Sigmoid colon (tissue), 7 donors: ENCODE measurements around the gene DENND5A. TPM values are rescaled to one million over a fixed set of nuclear protein-coding genes. Genes with fewer than 3 reads are reported as not detected.
A peak's percentile ranks its signal among the peaks of the same experiment; 100 is the strongest.

Experiments
- DNase-seq: peaks from one replicate; pipeline ENCODE4 v3.0.0-alpha.2; 2019
- H3K27ac ChIP-seq, 4 donors: fragments of 200-600 bp; sonication (generic); one replicate each; pipeline ENCODE4 v1.5.1; 2016 to 2019; ENCODE audit warnings: mild to moderate bottlenecking in 1 of 4
- H3K27me3 ChIP-seq, 3 donors: fragments of 200-600 bp; sonication (generic); one replicate each; pipeline ENCODE4 v1.5.1; 2019; ENCODE audit warnings: mild to moderate bottlenecking in 1 of 3
- H3K36me3 ChIP-seq, 4 donors: fragments of 200-600 bp; sonication (generic); one replicate each; pipeline ENCODE4 v1.5.1; 2016 to 2019
- H3K4me1 ChIP-seq, 4 donors: fragments of 200-600 bp; sonication (generic); one replicate each; pipeline ENCODE4 v1.5.1; 2017 to 2019
- H3K4me3 ChIP-seq, 4 donors: fragments of 200-600 bp; sonication (generic); one replicate each; pipeline ENCODE4 v1.5.1; 2017 to 2019; ENCODE audit warnings: mild to moderate bottlenecking in 2 of 4, moderate library complexity in 1 of 4
- H3K9me3 ChIP-seq, 4 donors: fragments of 200-600 bp in 3 of 4; sonication (generic) in 3 of 4; one replicate each; pipeline versions ENCODE4 v1.5.1 to v1.6.1; 2013 to 2019
- EP300 ChIP-seq, 4 donors: sonication (generic); formaldehyde crosslinking; IDR thresholded peaks; one replicate each; pipeline ENCODE4 v1.6.1; 2017; ENCODE audit warnings: antibody characterized with exemption in 4 of 4
- POLR2A ChIP-seq, 2 donors: fragments of 450-650 bp; IDR thresholded peaks; one replicate each; pipeline ENCODE4 v1.6.1; 2016; ENCODE audit warnings: antibody characterized with exemption in 2 of 2, mild to moderate bottlenecking in 2 of 2, moderate library complexity in 2 of 2
- POLR2AphosphoS5 ChIP-seq, 4 donors: sonication (generic); formaldehyde crosslinking; IDR thresholded peaks; one replicate each; pipeline ENCODE4 v1.6.1; 2017; ENCODE audit warnings: antibody characterized with exemption in 4 of 4
- WGBS, 2 donors: extraction: QIAGEN DNeasy Blood & Tissue Kit; methylation state at CpG; one replicate each; pipeline ENCODE4 v1.1.7; 2013; 5-methylcytosine and 5-hydroxymethylcytosine counted together
- intact Hi-C: fragments of 100-400 bp; cut with DNase I; formaldehyde crosslinking; loops from one replicate; pipeline ENCODE4 v1.15.1; 2023
- polyA plus RNA-seq, 3 donors: library from polyadenylated mRNA; stranded (reverse); fragments of 200-250 nt; gene quantifications; one replicate each; pipeline ENCODE4 v1.2.3, GENCODE V29; 2013
- total RNA-seq, 4 donors: library from RNA; depleted of rRNA; stranded (reverse); fragments of >200 nt; gene quantifications; one replicate each; pipeline ENCODE4 v1.1.0, GENCODE V29; 2016
- TF ChIP-seq, protein P1 (sequence below), 4 experiments: fragments of 450-650 bp in 3 of 4; fragments of 200-600 bp in 1 of 4; IDR thresholded peaks; one replicate each; pipeline ENCODE4 v1.5.1; 2016 to 2019; ENCODE audit warnings: antibody characterized with exemption in 4 of 4, mild to moderate bottlenecking in 3 of 4, moderate library complexity in 2 of 4
- donor health status: healthy with polysubstance abuse.
- donor health status: Bipolar disorder and iron deficiency.
- donor health status: healthy.

Gene DENND5A
- total and polyA plus RNA-seq, 7 donors = 9.7 to 130 (median 89.2) TPM

DNA sequence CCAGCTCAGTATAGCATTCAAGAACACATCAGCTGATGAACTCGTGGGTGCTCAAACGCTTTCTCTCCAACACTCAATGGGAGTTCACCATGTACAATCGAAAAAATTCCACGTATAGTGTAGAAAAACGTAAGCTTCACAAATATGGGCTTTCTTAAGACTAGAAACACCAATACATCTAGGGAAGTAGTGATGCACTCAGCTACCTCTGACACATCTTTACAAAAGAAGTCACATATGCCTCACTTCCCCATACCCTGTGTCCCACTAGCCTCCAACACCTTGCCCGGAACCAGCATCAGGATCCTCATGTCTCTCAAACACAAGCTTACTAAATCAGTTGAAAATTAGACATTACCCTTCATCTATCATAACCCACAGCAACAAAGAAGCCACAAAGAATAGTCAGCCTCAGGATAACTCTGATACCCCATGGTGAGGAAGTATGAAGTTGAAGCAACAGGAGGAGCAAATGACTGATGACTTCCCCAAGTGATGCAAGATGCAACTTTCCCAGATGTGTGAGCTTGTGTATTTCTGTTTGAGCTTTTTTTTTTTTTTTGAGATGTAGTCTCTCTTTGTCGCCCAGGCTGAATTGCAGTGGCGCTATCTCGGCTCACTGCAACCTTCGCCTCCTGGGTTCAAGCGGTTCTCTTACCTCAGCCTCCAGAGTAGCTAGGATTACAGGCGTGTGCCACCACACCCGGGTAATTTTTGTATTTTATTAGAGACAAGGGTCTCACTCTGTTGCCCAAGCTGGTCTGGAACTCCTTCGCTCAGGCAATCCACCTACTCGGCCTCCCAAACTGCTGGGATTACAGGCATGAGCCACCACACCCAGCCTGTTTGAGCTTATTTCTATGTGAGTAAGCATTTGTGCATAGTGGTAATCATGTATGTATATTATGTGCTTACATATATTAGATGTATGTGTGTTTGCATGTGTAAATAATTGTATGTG is 8.5 kb upstream of the DENND5A start:
- H3K36me3 ChIP-seq = no peaks in the 10 kb centered on the region
- H3K27ac ChIP-seq = no peak overlapping the region
- no peaks in the 10 kb centered on the region for H3K27me3 ChIP-seq
- H3K4me3 ChIP-seq = no peak overlapping the region
- 86% methylated on average over 15 of the region's 15 CpGs for WGBS, 2 donors
- H3K9me3 ChIP-seq = no peaks in the 10 kb centered on the region
- DNase-seq = no peak
- H3K4me1 ChIP-seq = peaks cover 0 to 9% (median 3%) of the 10 kb centered on the region in 4 donors
- intact Hi-C loops = no loop called here
- TF ChIP-seq POLR2A (IDR thresholded peaks at IDR 0.05) (no peak), POLR2AphosphoS5 (IDR thresholded peaks at IDR 0.05) (no peak), EP300 (IDR thresholded peaks at IDR 0.05) (no peak)
- TF ChIP-seq, protein P1, sequence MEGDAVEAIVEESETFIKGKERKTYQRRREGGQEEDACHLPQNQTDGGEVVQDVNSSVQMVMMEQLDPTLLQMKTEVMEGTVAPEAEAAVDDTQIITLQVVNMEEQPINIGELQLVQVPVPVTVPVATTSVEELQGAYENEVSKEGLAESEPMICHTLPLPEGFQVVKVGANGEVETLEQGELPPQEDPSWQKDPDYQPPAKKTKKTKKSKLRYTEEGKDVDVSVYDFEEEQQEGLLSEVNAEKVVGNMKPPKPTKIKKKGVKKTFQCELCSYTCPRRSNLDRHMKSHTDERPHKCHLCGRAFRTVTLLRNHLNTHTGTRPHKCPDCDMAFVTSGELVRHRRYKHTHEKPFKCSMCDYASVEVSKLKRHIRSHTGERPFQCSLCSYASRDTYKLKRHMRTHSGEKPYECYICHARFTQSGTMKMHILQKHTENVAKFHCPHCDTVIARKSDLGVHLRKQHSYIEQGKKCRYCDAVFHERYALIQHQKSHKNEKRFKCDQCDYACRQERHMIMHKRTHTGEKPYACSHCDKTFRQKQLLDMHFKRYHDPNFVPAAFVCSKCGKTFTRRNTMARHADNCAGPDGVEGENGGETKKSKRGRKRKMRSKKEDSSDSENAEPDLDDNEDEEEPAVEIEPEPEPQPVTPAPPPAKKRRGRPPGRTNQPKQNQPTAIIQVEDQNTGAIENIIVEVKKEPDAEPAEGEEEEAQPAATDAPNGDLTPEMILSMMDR (IDR thresholded peaks at IDR 0.05) = no peak

DNA sequence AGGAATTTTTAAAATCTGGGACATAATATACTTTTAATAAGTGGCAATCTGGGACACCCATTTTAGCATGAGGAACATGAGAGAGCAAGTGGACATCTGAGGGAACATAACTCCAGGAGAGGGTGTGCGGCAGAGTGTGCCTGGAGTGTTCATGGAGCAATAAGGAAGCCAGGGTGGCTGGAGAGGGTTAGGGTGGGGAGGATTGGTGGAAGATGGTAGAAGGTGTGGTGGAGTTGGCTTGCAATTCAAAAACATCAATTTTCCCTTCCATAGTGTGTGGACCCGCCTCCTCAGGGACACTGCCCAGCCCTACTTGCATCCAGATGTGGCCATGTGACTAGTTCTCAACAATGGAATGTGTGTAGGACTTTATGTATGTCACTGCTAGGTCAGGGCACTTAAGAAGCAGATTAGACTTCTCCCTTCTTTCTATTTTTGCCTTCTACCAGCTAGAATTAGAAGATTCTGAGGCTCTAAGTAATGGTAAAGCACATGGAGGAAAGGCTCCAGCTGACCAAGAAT is 4.4 kb upstream of the DENND5A start:
- H3K4me3 ChIP-seq = no peak overlapping the region
- H3K36me3 ChIP-seq = no peaks in the 10 kb centered on the region
- H3K4me1 ChIP-seq = peaks cover 0 to 9% (median 6%) of the 10 kb centered on the region in 4 donors
- intact Hi-C loops = loop anchor here (5.0 kb wide), 1 partner anchor 118 kb away; no protein-coding TSS in a partner anchor
- H3K27ac ChIP-seq = no peak overlapping the region
- 25 to 66% methylated on average over 2 of the region's 2 CpGs for WGBS, 2 donors
- TF ChIP-seq EP300 (IDR thresholded peaks at IDR 0.05) (no peak), POLR2AphosphoS5 (IDR thresholded peaks at IDR 0.05) (no peak), POLR2A (IDR thresholded peaks at IDR 0.05) (no peak)
- TF ChIP-seq, protein P1 (IDR thresholded peaks at IDR 0.05) = no peak
- DNase-seq = peak; percentile 25
- H3K27me3 ChIP-seq = no peaks in the 10 kb centered on the region
- no peaks in the 10 kb centered on the region for H3K9me3 ChIP-seq

DNA sequence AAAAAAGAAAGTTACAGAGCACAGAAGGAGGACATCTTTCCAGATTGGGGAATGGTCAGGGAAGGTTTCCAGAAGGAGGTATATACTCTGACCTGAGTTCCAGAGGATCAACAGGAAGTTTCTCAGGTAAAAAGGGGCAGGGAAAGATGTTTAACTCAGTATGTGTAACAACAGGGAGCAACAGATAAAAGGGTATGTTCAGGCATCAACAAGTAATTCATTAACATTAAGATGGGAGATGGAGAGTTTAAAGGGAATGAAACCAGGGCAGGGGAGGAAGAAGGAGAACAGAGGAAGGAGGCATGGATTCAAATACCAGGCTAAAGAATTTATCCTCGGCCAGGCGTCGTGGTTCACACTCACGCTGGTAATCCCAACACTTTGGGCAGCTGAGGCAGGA is 2.5 kb upstream of the DENND5A start:
- no peak for TF ChIP-seq EP300 (IDR thresholded peaks at IDR 0.05)
- TF ChIP-seq POLR2AphosphoS5 (IDR thresholded peaks at IDR 0.05) = no peak
- TF ChIP-seq, protein P1 (IDR thresholded peaks at IDR 0.05) = no peak
- no peak for TF ChIP-seq POLR2A (IDR thresholded peaks at IDR 0.05)
- Histone ChIP-seq H3K9me3 (no peaks in the 10 kb centered on the region), H3K27me3 (no peaks in the 10 kb centered on the region), H3K27ac (no peak overlapping the region), H3K4me3 (no peak overlapping the region), H3K4me1 (peaks cover 0 to 14% (median 11%) of the 10 kb centered on the region in 4 donors), H3K36me3 (no peaks in the 10 kb centered on the region)
- DNase-seq = no peak
- WGBS, 2 donors = 94 to 96% methylated on average over 4 of the region's 4 CpGs
- intact Hi-C loops = loop anchor here (5.0 kb wide), 1 partner anchor 120 kb away; no protein-coding TSS in a partner anchor

DNA sequence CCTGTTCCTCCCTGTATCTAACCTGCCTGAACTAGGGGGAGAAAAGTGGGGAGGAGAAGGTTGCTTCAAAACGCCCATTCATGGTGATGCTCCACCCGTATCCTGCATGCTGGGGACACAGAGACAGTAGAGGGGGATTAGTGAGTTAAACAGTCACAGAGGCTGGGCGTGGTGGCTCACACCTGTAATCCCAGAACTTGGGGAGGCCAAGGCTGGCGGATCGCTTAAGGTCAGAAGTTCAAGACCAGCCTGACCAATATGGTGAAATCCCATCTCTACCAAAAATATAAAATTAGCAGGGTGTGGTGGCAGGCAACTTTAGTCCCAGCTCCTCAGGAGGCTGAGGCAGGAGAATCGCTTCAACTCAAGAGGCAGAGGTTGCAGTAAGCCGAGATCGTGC is 1.8 kb upstream of the DENND5A start:
- no peaks in the 10 kb centered on the region for H3K9me3 ChIP-seq
- no peak overlapping the region for H3K4me3 ChIP-seq
- peaks cover 0 to 20% (median 15%) of the 10 kb centered on the region in 4 donors for H3K4me1 ChIP-seq
- WGBS, 2 donors = 89 to 94% methylated on average over 8 of the region's 8 CpGs
- H3K27me3 ChIP-seq = no peaks in the 10 kb centered on the region
- no peak for DNase-seq
- intact Hi-C loops = loop anchor here (5.0 kb wide), 1 partner anchor 120 kb away; no protein-coding TSS in a partner anchor
- no peaks in the 10 kb centered on the region for H3K36me3 ChIP-seq
- no peak for TF ChIP-seq POLR2A (IDR thresholded peaks at IDR 0.05)
- TF ChIP-seq, protein P1 (IDR thresholded peaks at IDR 0.05) = no peak
- no peak for TF ChIP-seq POLR2AphosphoS5 (IDR thresholded peaks at IDR 0.05)
- no peak for TF ChIP-seq EP300 (IDR thresholded peaks at IDR 0.05)
- no peak overlapping the region for H3K27ac ChIP-seq
